Ovary (tissue), 9 donors: Measurements from ENCODE around the gene ZNF497. TPM values are rescaled to one million over a fixed set of nuclear protein-coding genes. Genes with fewer than 3 reads are reported as not detected.

Source experiments
- DNase-seq, 5 donors: peaks; one replicate each; pipeline ENCODE4 v3.0.0-alpha.2; 2019 to 2020
- H3K27ac ChIP-seq, 2 donors: fragments of 200-600 bp; one replicate each; pipeline versions ENCODE4 v1.5.1 to v1.8.0; 2019 to 2022
- H3K27me3 ChIP-seq: fragments of 200-600 bp; one replicate; pipeline ENCODE4 v1.8.0; 2022
- H3K36me3 ChIP-seq: fragments of 200-600 bp; sonication (generic); one replicate; pipeline ENCODE4 v1.5.1; 2019
- H3K4me1 ChIP-seq: one replicate; pipeline ENCODE4 v1.8.1; 2013; ENCODE audit warnings: mild to moderate bottlenecking, moderate library complexity; ENCODE audit not compliant: insufficient read depth
- H3K4me3 ChIP-seq: fragments of 200-600 bp; sonication (generic); one replicate; pipeline ENCODE4 v1.5.1; 2017
- H3K9me3 ChIP-seq, 2 donors: fragments of 200-600 bp in 1 of 2; sonication (generic) in 1 of 2; one replicate each; pipeline versions ENCODE4 v1.5.1 to v1.8.1; 2013 to 2019; ENCODE audit warnings: mild to moderate bottlenecking in 1 of 2, moderate library complexity in 1 of 2
- CTCF ChIP-seq, 3 donors: fragments of 450-650 bp in 2 of 3; fragments of 200-600 bp in 1 of 3; IDR thresholded peaks; one replicate each; pipeline versions ENCODE4 v1.5.1 to v1.8.0; 2016 to 2022; ENCODE audit warnings: antibody characterized with exemption in 3 of 3, mild to moderate bottlenecking in 1 of 3
- EP300 ChIP-seq: sonication (generic); formaldehyde crosslinking; IDR thresholded peaks from one replicate; pipeline ENCODE4 v1.6.1; 2017; ENCODE audit warnings: antibody characterized with exemption
- POLR2A ChIP-seq: fragments of 450-650 bp; IDR thresholded peaks from one replicate; pipeline ENCODE4 v1.6.1; 2017; ENCODE audit warnings: antibody characterized with exemption, mild to moderate bottlenecking, moderate library complexity
- WGBS, 3 donors: extraction: QIAGEN DNeasy Blood & Tissue Kit in 1 of 3; methylation state at CpG; one replicate each; pipeline versions ENCODE4 v1.1.5 to v1.1.7; 2013 to 2017; 5-methylcytosine and 5-hydroxymethylcytosine counted together
- intact Hi-C, 4 donors: fragments of 100-400 bp; cut with DNase I; formaldehyde crosslinking; loops; one replicate each; pipeline versions ENCODE4 v1.11.0 to v1.15.1; 2022 to 2023
- microRNA-seq, 3 donors: library from miRNA; unstranded; fragments of <30 nt; microRNA quantifications; one replicate each; pipeline versions ENCODE4 to v1.2.0, GENCODE V29; 2019 to 2020
- polyA plus RNA-seq, 2 donors: library from polyadenylated mRNA; stranded (reverse); fragments of 200-250 nt in 1 of 2; fragments of 350-450 nt in 1 of 2; fragmentation: Illumina TruSeq in 1 of 2; extraction: RNeasy Lipid Tissue Mini Kit (QIAGEN cat#74804) in 1 of 2; gene quantifications; one replicate each; pipeline ENCODE4 v1.2.3, GENCODE V29; 2013 to 2014
- small RNA-seq: library from RNA; depleted of rRNA; stranded (forward); fragments of <200 nt; gene quantifications from one replicate; pipeline ENCODE3, GENCODE V24; 2016
- total RNA-seq, 7 donors: library from RNA; depleted of rRNA in 2 of 7; stranded (reverse); fragments of >200 nt in 2 of 7; fragmentation: NEBNext Ultra II Directional in 3 of 7; extraction: Animal tissue kit (Norgen Biotek cat#: 25700) in 3 of 7; gene quantifications; one replicate each; pipeline versions ENCODE4 v1.1.0 to v1.2.4, GENCODE V29; 2016 to 2023
- donor health status: DM: no; HTN: no; CAD: no; lungs with moderate emphysema.
- donor health status: DM: no; HTN: no; CAD: no.
- donor health status: Bipolar disorder and iron deficiency.
- donor health status: DM: yes; HTN: yes; CAD: no.
- donor health status: DM: no; HTN: no; CAD: no.
- donor health status: DM: yes; HTN: yes; CAD: no.

Gene ZNF497
- total and polyA plus RNA-seq, 9 donors = 0.30 to 6.5 (median 3.2) TPM

GRCh38 chr19:58305065-58305931 lies 57.3 kb downstream of the ZNF497 start, which contains the start of gene ERVK3-1:
Gene ERVK3-1, plus strand, starts transcription at chr19:58305377. Its CDS starts 6,792 bp downstream, at chr19:58312169.
- TF ChIP-seq POLR2A (peak; percentile 85), CTCF (IDR thresholded peaks at IDR 0.05) (peak; percentile 27 to 77 (median 62)), EP300 (peak; percentile 77)
- Histone ChIP-seq H3K9me3 (no peaks in the 10 kb centered on the region), H3K27ac (peak within 1 kb of the TSS in 1 of 2 donors; percentile 56), H3K27me3 (no peaks in the 10 kb centered on the region), H3K36me3 (no peaks in the 10 kb centered on the region), H3K4me1 (peaks cover 2% of the 10 kb centered on the region), H3K4me3 (peak within 1 kb of the TSS; percentile 89)
- intact Hi-C loops = no loop called here
- WGBS, 3 donors = 0 to 1% (median 0%) methylated on average over 55 of the region's 55 CpGs
- peak; percentile 92 to 96 (median 93) for DNase-seq

DNA sequence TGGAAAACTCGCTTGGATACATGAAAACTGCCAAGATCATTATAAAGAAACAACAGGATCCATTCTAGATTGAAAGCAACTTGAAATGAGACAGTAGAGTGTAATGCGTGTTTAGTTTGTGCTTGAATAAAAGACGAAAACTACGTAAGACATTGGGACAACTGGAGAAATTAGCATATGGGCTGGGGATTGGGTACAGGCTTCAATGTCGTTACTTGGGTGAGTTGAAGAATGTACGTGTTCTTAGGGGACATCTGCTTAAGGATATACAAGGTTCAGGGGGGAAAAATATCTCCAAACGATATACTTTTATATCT lies 57.8 kb downstream of the ZNF497 start:
- no peak for DNase-seq
- TF ChIP-seq POLR2A (no peak), EP300 (no peak), CTCF (IDR thresholded peaks at IDR 0.05) (no peak)
- peaks cover 2% of the 10 kb centered on the region for H3K4me1 ChIP-seq
- intact Hi-C loops = no loop called here
- H3K9me3 ChIP-seq = no peaks in the 10 kb centered on the region
- peak overlapping the region in 1 of 2 donors; percentile 56 for H3K27ac ChIP-seq
- H3K4me3 ChIP-seq = peak overlapping the region; percentile 89
- no peaks in the 10 kb centered on the region for H3K36me3 ChIP-seq
- no peaks in the 10 kb centered on the region for H3K27me3 ChIP-seq
- WGBS, 3 donors = 11 to 13% (median 12%) methylated on average over 7 of the region's 7 CpGs

Small RNA genes within 50 kb of the gene (microRNA-seq; reads per million reads assigned to microRNA genes)
- gene MIR4754 = 0 to 0.16 (median 0) reads per million in 3 donors
- gene MIR6806 = 0 reads per million in 3 donors

Small RNA genes within 50 kb of the gene (small RNA-seq; reads per million reads assigned to genes)
- not detected for gene MIR4754
- gene MIR6806 = not detected
- 0.35 reads per million for gene RNA5SP473

Other genes with a start within 250 kb of the ZNF497 start
- 10 to 100 TPM in 5 of 7 donors, 1 to 10 TPM in 2; 5.6 to 16.9 (median 13.5) TPM for gene ZNF329, start 212.0 kb downstream of the ZNF497 start, total RNA-seq
- gene ZNF329, start 212.0 kb downstream of the ZNF497 start, polyA plus RNA-seq = 10 to 100 TPM in 1 of 2 donors, 1 to 10 TPM in 1; 7.3 to 14.9 TPM
- gene ZNF274, start 179.7 kb downstream of the ZNF497 start, total RNA-seq = 10 to 100 TPM; 26.1 to 61.5 (median 45.3) TPM
- gene ZNF274, start 179.7 kb downstream of the ZNF497 start, polyA plus RNA-seq = 10 to 100 TPM; 20.4 to 22.4 TPM
- 10 to 100 TPM; 20.8 to 39.8 (median 37.5) TPM for gene ZNF544, start 133.8 kb downstream of the ZNF497 start, total RNA-seq
- gene ZNF544, start 133.8 kb downstream of the ZNF497 start, polyA plus RNA-seq = 10 to 100 TPM; 16.8 to 18.3 TPM
- gene ZNF8, start 83.8 kb downstream of the ZNF497 start, total RNA-seq = 10 to 100 TPM in 1 of 7 donors, 1 to 10 TPM in 6; 4.8 to 10.6 (median 8.0) TPM
- gene ZNF8, start 83.8 kb downstream of the ZNF497 start, polyA plus RNA-seq = 1 to 10 TPM; 2.7 to 4.2 TPM
- 10 to 100 TPM; 26.9 to 37.6 (median 29.9) TPM for gene ERVK3-1, start 57.4 kb downstream of the ZNF497 start, total RNA-seq
- 10 to 100 TPM; 27.4 to 52.5 TPM for gene ERVK3-1, start 57.4 kb downstream of the ZNF497 start, polyA plus RNA-seq
- gene ZSCAN22, start 35.8 kb downstream of the ZNF497 start, total RNA-seq = 1 to 10 TPM; 2.2 to 6.1 (median 4.5) TPM
- 1 to 10 TPM; 1.1 to 2.3 TPM for gene ZSCAN22, start 35.8 kb downstream of the ZNF497 start, polyA plus RNA-seq
- gene A1BG, start 9.3 kb downstream of the ZNF497 start, total RNA-seq = 10 to 100 TPM in 2 of 7 donors, 1 to 10 TPM in 5; 2.6 to 32.4 (median 4.8) TPM
- 10 to 100 TPM in 1 of 2 donors, under 1 TPM in 1; 0.38 to 11.8 TPM for gene A1BG, start 9.3 kb downstream of the ZNF497 start, polyA plus RNA-seq
- gene ZNF837, start 18.3 kb upstream of the ZNF497 start, total RNA-seq = 1 to 10 TPM; 1.4 to 3.2 (median 2.7) TPM
- 1 to 10 TPM in 1 of 2 donors, not detected in 1; 2.3 TPM for gene ZNF837, start 18.3 kb upstream of the ZNF497 start, polyA plus RNA-seq
- 1,000 to 10,000 TPM; 1,875 to 5,180 (median 2,346) TPM for gene RPS5, start 24.5 kb upstream of the ZNF497 start, total RNA-seq
- gene RPS5, start 24.5 kb upstream of the ZNF497 start, polyA plus RNA-seq = 1,000 to 10,000 TPM in 1 of 2 donors, 100 to 1,000 TPM in 1; 715 to 3,775 TPM
- not detected for gene RNF225, start 32.9 kb upstream of the ZNF497 start, total RNA-seq
- gene RNF225, start 32.9 kb upstream of the ZNF497 start, polyA plus RNA-seq = not detected
- gene ZNF584, start 45.9 kb upstream of the ZNF497 start, total RNA-seq = 10 to 100 TPM; 12.6 to 24.3 (median 22.0) TPM
- gene ZNF584, start 45.9 kb upstream of the ZNF497 start, polyA plus RNA-seq = 10 to 100 TPM; 11.0 to 12.0 TPM
- 10 to 100 TPM in 2 of 7 donors, 1 to 10 TPM in 5; 6.2 to 12.5 (median 8.6) TPM for gene ZNF132, start 77.4 kb upstream of the ZNF497 start, total RNA-seq
- 1 to 10 TPM; 3.3 to 5.9 TPM for gene ZNF132, start 77.4 kb upstream of the ZNF497 start, polyA plus RNA-seq
- 10 to 100 TPM in 1 of 7 donors, 1 to 10 TPM in 6; 4.7 to 11.4 (median 8.5) TPM for gene ZNF324B, start 88.9 kb upstream of the ZNF497 start, total RNA-seq
- 1 to 10 TPM; 4.2 to 4.7 TPM for gene ZNF324B, start 88.9 kb upstream of the ZNF497 start, polyA plus RNA-seq
- 10 to 100 TPM; 14.2 to 20.2 (median 18.6) TPM for gene ZNF324, start 104.3 kb upstream of the ZNF497 start, total RNA-seq
- 1 to 10 TPM; 3.9 to 8.7 TPM for gene ZNF324, start 104.3 kb upstream of the ZNF497 start, polyA plus RNA-seq
- 10 to 100 TPM; 16.2 to 20.9 (median 18.6) TPM for gene ZNF446, start 113.6 kb upstream of the ZNF497 start, total RNA-seq
- gene ZNF446, start 113.6 kb upstream of the ZNF497 start, polyA plus RNA-seq = 10 to 100 TPM in 1 of 2 donors, 1 to 10 TPM in 1; 1.9 to 24.9 TPM
- gene SLC27A5, start 149.2 kb upstream of the ZNF497 start, total RNA-seq = 10 to 100 TPM in 4 of 7 donors, 1 to 10 TPM in 3; 6.5 to 14.8 (median 11.1) TPM
- 10 to 100 TPM in 1 of 2 donors, under 1 TPM in 1; 0.70 to 14.2 TPM for gene SLC27A5, start 149.2 kb upstream of the ZNF497 start, polyA plus RNA-seq
- 10 to 100 TPM in 5 of 7 donors, 1 to 10 TPM in 2; 8.1 to 23.3 (median 17.3) TPM for gene ZBTB45, start 157.1 kb upstream of the ZNF497 start, total RNA-seq
- gene ZBTB45, start 157.1 kb upstream of the ZNF497 start, polyA plus RNA-seq = 10 to 100 TPM in 1 of 2 donors, 1 to 10 TPM in 1; 1.1 to 11.6 TPM
- gene TRIM28, start 181.3 kb upstream of the ZNF497 start, total RNA-seq = 100 to 1,000 TPM; 193 to 505 (median 348) TPM
- 100 to 1,000 TPM; 270 to 294 TPM for gene TRIM28, start 181.3 kb upstream of the ZNF497 start, polyA plus RNA-seq
- gene CHMP2A, start 192.4 kb upstream of the ZNF497 start, total RNA-seq = 100 to 1,000 TPM in 2 of 7 donors, 10 to 100 TPM in 5; 54.2 to 105 (median 96.1) TPM
- 100 to 1,000 TPM; 137 to 143 TPM for gene CHMP2A, start 192.4 kb upstream of the ZNF497 start, polyA plus RNA-seq
- 10 to 100 TPM; 13.8 to 75.0 (median 62.6) TPM for gene UBE2M, start 195.9 kb upstream of the ZNF497 start, total RNA-seq
- gene UBE2M, start 195.9 kb upstream of the ZNF497 start, polyA plus RNA-seq = 100 to 1,000 TPM in 1 of 2 donors, 10 to 100 TPM in 1; 43.8 to 110 TPM
- gene MZF1, start 210.6 kb upstream of the ZNF497 start, total RNA-seq = 10 to 100 TPM; 26.2 to 48.0 (median 30.6) TPM
- 10 to 100 TPM; 10.8 to 32.5 TPM for gene MZF1, start 210.6 kb upstream of the ZNF497 start, polyA plus RNA-seq